ENCODE measurements around the gene SERPING1. TPM values are rescaled to one million over a fixed set of nuclear protein-coding genes. Genes with fewer than 3 reads are reported as not detected.

Gene SERPING1
- polyA plus RNA-seq, 1 of the 3 experiments (the other 2 are of a cell fraction), result 4.5 TPM

- Histone ChIP-seq H3K4me3 (ENCODE audit: low read depth in 2 of 2, low read length in 1 of 2) (peak within 1 kb of the TSS; percentile 82 to 96), H3K4me2 (peak within 1 kb of the TSS; percentile 95), H3K9me2 (no peaks in the 10 kb centered on the region), H2AFZ (ENCODE audit: low read depth) (peak within 1 kb of the TSS; percentile 99), H3K79me2 (ENCODE audit: insufficient read depth) (no peaks in the 10 kb centered on the region; the same call in 1 of the 2 replicates), H3K27ac (ENCODE audit: low read depth in 2 of 2, low read length in 1 of 2) (peak within 1 kb of the TSS; percentile 58 to 83; a peak in 3 of 4 replicates), H4K20me1 (ENCODE audit: insufficient read depth) (no peaks in the 10 kb centered on the region), H3K36me3 (replicated peaks in 1 of 2; ENCODE audit: control insufficient read depth in 1 of 2, insufficient read depth in 2 of 2, low read length in 1 of 2) (no peaks in the 10 kb centered on the region), H3K9ac (peak within 1 kb of the TSS; percentile 79), H3K4me1 (ENCODE audit: control insufficient read depth in 1 of 2, insufficient read depth in 2 of 2, low read depth in 1 of 2, low read length in 1 of 2) (peaks cover 0 to 12% of the 10 kb centered on the region in 2 experiments; a peak in 1 of 4 replicates), H3K27me3 (ENCODE audit: insufficient read depth) (no peaks in the 10 kb centered on the region), H3K9me3 (no peaks in the 10 kb centered on the region), H3F3A (replicated peaks; ENCODE audit: insufficient read depth) (no peaks in the 10 kb centered on the region)
- CTCF ChIA-PET, result interaction anchor here (0.5 to 9.3 kb wide), 57 partner anchors 9 to 937 kb away, joined by 3 to 326 read pairs (median 6); partner anchors contain the start of genes CLP1, MED19, RTN4RL2 and SERPING1
- 2% methylated on average over 9 of the region's 92 CpGs for WGBS (ENCODE audit: low lambda C conversion rate)
- DNase-seq, result peak; percentile 91
- TF ChIP-seq SIN3A (IDR thresholded peaks at IDR 0.05; ENCODE audit: borderline replicate concordance, low read depth, low read length) (peak; percentile 73; the same call in 1 of the 2 replicates), POLR2AphosphoS5 (IDR thresholded peaks at IDR 0.05; ENCODE audit: low read depth, low read length) (peak; percentile 51; the same call in 1 of the 2 replicates), RAD21 (IDR thresholded peaks at IDR 0.05; ENCODE audit: low read length) (no peak), RFX5 (IDR thresholded peaks at IDR 0.05; ENCODE audit: low read length) (no peak), EP300 (IDR thresholded peaks at IDR 0.05; ENCODE audit: borderline replicate concordance in 1 of 2, low read depth in 1 of 2, low read length in 1 of 2) (no peak), RCOR1 (IDR thresholded peaks at IDR 0.05; ENCODE audit: low read length) (no peak), FOXM1 (IDR thresholded peaks at IDR 0.05; ENCODE audit: low read depth) (no peak), ZBTB33 (IDR thresholded peaks at IDR 0.05; ENCODE audit: borderline replicate concordance, low read depth) (no peak), RXRA (IDR thresholded peaks at IDR 0.05; ENCODE audit: borderline replicate concordance, low read depth) (no peak), MXI1 (IDR thresholded peaks at IDR 0.05; ENCODE audit: low read depth, low read length) (peak; percentile 58; the same call in 1 of the 2 replicates), MEF2A (IDR thresholded peaks at IDR 0.05; ENCODE audit: borderline replicate concordance, low read depth) (no peak), CHD2 (IDR thresholded peaks at IDR 0.05; ENCODE audit: low read length, partially characterized antibody) (no peak), FOSL2 (IDR thresholded peaks at IDR 0.05; ENCODE audit: borderline replicate concordance, low read depth) (no peak), GABPA (IDR thresholded peaks at IDR 0.05; ENCODE audit: low read depth) (no peak), SMC3 (IDR thresholded peaks at IDR 0.05; ENCODE audit: low read depth, low read length) (0 out of 2 replicates have a peak, but pooled peaks have one; percentile 11)
- TF ChIP-seq, protein P1, sequence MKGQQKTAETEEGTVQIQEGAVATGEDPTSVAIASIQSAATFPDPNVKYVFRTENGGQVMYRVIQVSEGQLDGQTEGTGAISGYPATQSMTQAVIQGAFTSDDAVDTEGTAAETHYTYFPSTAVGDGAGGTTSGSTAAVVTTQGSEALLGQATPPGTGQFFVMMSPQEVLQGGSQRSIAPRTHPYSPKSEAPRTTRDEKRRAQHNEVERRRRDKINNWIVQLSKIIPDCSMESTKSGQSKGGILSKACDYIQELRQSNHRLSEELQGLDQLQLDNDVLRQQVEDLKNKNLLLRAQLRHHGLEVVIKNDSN (IDR thresholded peaks at IDR 0.05; ENCODE audit: borderline replicate concordance, low read depth), result no peak
- TF ChIP-seq, protein P2, sequence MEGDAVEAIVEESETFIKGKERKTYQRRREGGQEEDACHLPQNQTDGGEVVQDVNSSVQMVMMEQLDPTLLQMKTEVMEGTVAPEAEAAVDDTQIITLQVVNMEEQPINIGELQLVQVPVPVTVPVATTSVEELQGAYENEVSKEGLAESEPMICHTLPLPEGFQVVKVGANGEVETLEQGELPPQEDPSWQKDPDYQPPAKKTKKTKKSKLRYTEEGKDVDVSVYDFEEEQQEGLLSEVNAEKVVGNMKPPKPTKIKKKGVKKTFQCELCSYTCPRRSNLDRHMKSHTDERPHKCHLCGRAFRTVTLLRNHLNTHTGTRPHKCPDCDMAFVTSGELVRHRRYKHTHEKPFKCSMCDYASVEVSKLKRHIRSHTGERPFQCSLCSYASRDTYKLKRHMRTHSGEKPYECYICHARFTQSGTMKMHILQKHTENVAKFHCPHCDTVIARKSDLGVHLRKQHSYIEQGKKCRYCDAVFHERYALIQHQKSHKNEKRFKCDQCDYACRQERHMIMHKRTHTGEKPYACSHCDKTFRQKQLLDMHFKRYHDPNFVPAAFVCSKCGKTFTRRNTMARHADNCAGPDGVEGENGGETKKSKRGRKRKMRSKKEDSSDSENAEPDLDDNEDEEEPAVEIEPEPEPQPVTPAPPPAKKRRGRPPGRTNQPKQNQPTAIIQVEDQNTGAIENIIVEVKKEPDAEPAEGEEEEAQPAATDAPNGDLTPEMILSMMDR (IDR thresholded peaks at IDR 0.05), result no peak; the same call in 1 of the 2 replicates
- TF ChIP-seq, protein P3, sequence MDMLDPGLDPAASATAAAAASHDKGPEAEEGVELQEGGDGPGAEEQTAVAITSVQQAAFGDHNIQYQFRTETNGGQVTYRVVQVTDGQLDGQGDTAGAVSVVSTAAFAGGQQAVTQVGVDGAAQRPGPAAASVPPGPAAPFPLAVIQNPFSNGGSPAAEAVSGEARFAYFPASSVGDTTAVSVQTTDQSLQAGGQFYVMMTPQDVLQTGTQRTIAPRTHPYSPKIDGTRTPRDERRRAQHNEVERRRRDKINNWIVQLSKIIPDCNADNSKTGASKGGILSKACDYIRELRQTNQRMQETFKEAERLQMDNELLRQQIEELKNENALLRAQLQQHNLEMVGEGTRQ (IDR thresholded peaks at IDR 0.05; ENCODE audit: borderline replicate concordance, low read depth, low read length), result no peak
- POLR2A ChIA-PET, result interaction anchor here (0.6 to 2.8 kb wide), 7 partner anchors 30 to 976 kb away, joined by 3 to 24 read pairs (median 4); partner anchors contain the start of genes SERPING1 and YPEL4
Observed at GRCh38 chr11:57567515-57568329, 29.8 kb upstream of the SERPING1 start, which contains the start of gene UBE2L6. TSS of gene UBE2L6 (minus strand) at chr11:57567672. CDS start at chr11:57567611, 61 bp downstream.
